ENCODE results near the gene WHAMM. TPM values are rescaled to one million over a fixed set of nuclear protein-coding genes. Genes with fewer than 3 reads are reported as not detected.
"Not testable (repeated sequence)": the region's sequence is repeated elsewhere in the genome, so short reads cannot be mapped to it uniquely, and the experiment has no call there.

Gene WHAMM
- total and polyA plus RNA-seq, 4 donors: 4.2 to 10.4 (median 6.6) TPM

- WGBS, 2 donors: 0% methylated on average over 6 of the region's 6 CpGs
- Histone ChIP-seq H3K27ac (ENCODE audit: low read depth in 1 of 2, low read length in 1 of 2) (peak overlapping the region; percentile 22 to 98), H3K9me3 (ENCODE audit: control insufficient read depth in 4 of 4, insufficient read depth in 3 of 4, low read length in 3 of 4) (no peaks in the 10 kb centered on the region), H3K4me3 (no peak overlapping the region), H3K4me1 (ENCODE audit: control insufficient read depth in 5 of 5, insufficient read depth in 5 of 5, low read length in 5 of 5) (peaks cover 0 to 17% (median 6%) of the 10 kb centered on the region in 5 donors), H3K27me3 (ENCODE audit: control insufficient read depth in 3 of 3, insufficient read depth in 3 of 3, low read length in 2 of 3) (no peaks in the 10 kb centered on the region), H3K9ac (ENCODE audit: insufficient read depth in 1 of 2, low read length in 2 of 2) (peak overlapping the region; percentile 41 to 91), H3K36me3 (ENCODE audit: control insufficient read depth in 4 of 4, insufficient read depth in 4 of 4, low read length in 4 of 4) (peaks cover 3 to 16% (median 7%) of the 10 kb centered on the region in 4 donors)
- ATAC-seq (ENCODE audit: insufficient read depth, low FRiP score) (no peak), DNase-seq (no peak)
- TF ChIP-seq CTCF (IDR thresholded peaks at IDR 0.05; ENCODE audit: control extremely low read depth, extremely low read depth): no peak
These were observed 1.5 kb downstream of the WHAMM start for GRCh38 chr15:82810890-82811426.

- no peak overlapping the region for H3K27ac ChIP-seq (ENCODE audit: low read depth in 1 of 2, low read length in 1 of 2)
- no peak for ATAC-seq (ENCODE audit: insufficient read depth, low FRiP score)
- no peak for TF ChIP-seq CTCF (IDR thresholded peaks at IDR 0.05; ENCODE audit: control extremely low read depth, extremely low read depth)
- H3K4me1 ChIP-seq (ENCODE audit: control insufficient read depth in 5 of 5, insufficient read depth in 5 of 5, low read length in 5 of 5): peaks cover 0 to 17% (median 6%) of the 10 kb centered on the region in 5 donors
- no peak overlapping the region for H3K9ac ChIP-seq (ENCODE audit: insufficient read depth in 1 of 2, low read length in 2 of 2)
- H3K36me3 ChIP-seq (ENCODE audit: control insufficient read depth in 4 of 4, insufficient read depth in 4 of 4, low read length in 4 of 4): peaks cover 7 to 29% (median 17%) of the 10 kb centered on the region in 4 donors
- H3K9me3 ChIP-seq (ENCODE audit: control insufficient read depth in 4 of 4, insufficient read depth in 3 of 4, low read length in 3 of 4): no peaks in the 10 kb centered on the region
- no peak overlapping the region for H3K4me3 ChIP-seq
- DNase-seq: no peak
- WGBS, 2 donors: 72 to 80% methylated on average over 4 of the region's 4 CpGs
- no peaks in the 10 kb centered on the region for H3K27me3 ChIP-seq (ENCODE audit: control insufficient read depth in 3 of 3, insufficient read depth in 3 of 3, low read length in 2 of 3)
These were observed 3.6 kb downstream of the WHAMM start for GRCh38 chr15:82812994-82813393.

- ATAC-seq (ENCODE audit: insufficient read depth, low FRiP score) (no peak), DNase-seq (no peak)
- H3K36me3 ChIP-seq (ENCODE audit: control insufficient read depth in 4 of 4, insufficient read depth in 4 of 4, low read length in 4 of 4): peaks cover 21 to 44% (median 27%) of the 10 kb centered on the region in 4 donors
- H3K27ac ChIP-seq (ENCODE audit: low read depth in 1 of 2, low read length in 1 of 2): no peak overlapping the region
- no peak for TF ChIP-seq CTCF (IDR thresholded peaks at IDR 0.05; ENCODE audit: control extremely low read depth, extremely low read depth)
- no peaks in the 10 kb centered on the region for H3K9me3 ChIP-seq (ENCODE audit: control insufficient read depth in 4 of 4, insufficient read depth in 3 of 4, low read length in 3 of 4)
- H3K9ac ChIP-seq (ENCODE audit: insufficient read depth in 1 of 2, low read length in 2 of 2): no peak overlapping the region
- no peak overlapping the region for H3K4me3 ChIP-seq
- no peaks in the 10 kb centered on the region for H3K4me1 ChIP-seq (ENCODE audit: control insufficient read depth in 5 of 5, insufficient read depth in 5 of 5, low read length in 5 of 5)
- H3K27me3 ChIP-seq (ENCODE audit: control insufficient read depth in 3 of 3, insufficient read depth in 3 of 3, low read length in 2 of 3): no peaks in the 10 kb centered on the region
These were observed 10.7 kb downstream of the WHAMM start for GRCh38 chr15:82820128-82820527.

GRCh38 chr15:82821396-82821795 lies 12.0 kb downstream of the WHAMM start:
- DNase-seq; H3K9ac ChIP-seq (ENCODE audit: insufficient read depth in 1 of 2, low read length in 2 of 2); ATAC-seq (ENCODE audit: insufficient read depth, low FRiP score); H3K27me3 ChIP-seq (ENCODE audit: control insufficient read depth in 3 of 3, insufficient read depth in 3 of 3, low read length in 2 of 3); H3K4me3 ChIP-seq; H3K4me1 ChIP-seq (ENCODE audit: control insufficient read depth in 5 of 5, insufficient read depth in 5 of 5, low read length in 5 of 5); H3K9me3 ChIP-seq (ENCODE audit: control insufficient read depth in 4 of 4, insufficient read depth in 3 of 4, low read length in 3 of 4); H3K27ac ChIP-seq (ENCODE audit: low read depth in 1 of 2, low read length in 1 of 2): not testable (repeated sequence)
- peaks cover 24 to 40% (median 28%) of the 10 kb centered on the region in 4 donors for H3K36me3 ChIP-seq (ENCODE audit: control insufficient read depth in 4 of 4, insufficient read depth in 4 of 4, low read length in 4 of 4)
- 88 to 95% methylated on average over 3 of the region's 3 CpGs for WGBS, 2 donors

- peaks cover 23 to 37% (median 28%) of the 10 kb centered on the region in 4 donors for H3K36me3 ChIP-seq (ENCODE audit: control insufficient read depth in 4 of 4, insufficient read depth in 4 of 4, low read length in 4 of 4)
These were observed 12.4 kb downstream of the WHAMM start for GRCh38 chr15:82821851-82822250.

More at GRCh38 chr15:82821851-82822250, 12.4 kb downstream of the WHAMM start:
- H3K4me3 ChIP-seq; H3K27ac ChIP-seq (ENCODE audit: low read depth in 1 of 2, low read length in 1 of 2); H3K9me3 ChIP-seq (ENCODE audit: control insufficient read depth in 4 of 4, insufficient read depth in 3 of 4, low read length in 3 of 4); H3K4me1 ChIP-seq (ENCODE audit: control insufficient read depth in 5 of 5, insufficient read depth in 5 of 5, low read length in 5 of 5); DNase-seq; H3K27me3 ChIP-seq (ENCODE audit: control insufficient read depth in 3 of 3, insufficient read depth in 3 of 3, low read length in 2 of 3); H3K9ac ChIP-seq (ENCODE audit: insufficient read depth in 1 of 2, low read length in 2 of 2); ATAC-seq (ENCODE audit: insufficient read depth, low FRiP score): not testable (repeated sequence)
